HEK293 (cell line): Measurements from ENCODE around the gene KRT8.

Experiments
- CTCF ChIA-PET: fragments of 350-600 bp; formaldehyde crosslinking; extraction: SDS; loops from one replicate; lab custom pipeline; 2021; ENCODE audit warnings: antibody characterized with exemption; lab: Yijun Ruan, JAX
- POLR2A ChIA-PET: fragments of 300-600 bp; formaldehyde crosslinking; extraction: SDS; loops from one replicate; lab custom pipeline; 2020; ENCODE audit warnings: antibody characterized with exemption, inconsistent platforms; lab: Yijun Ruan, JAX
- H3K27ac ChIP-seq: fragments of 200-500 bp; sonication (Bioruptor generic); 2 replicates; pipeline ENCODE4 v1.5.1; 2014; ENCODE audit warnings: low read depth, low read length, control low read depth, inconsistent platforms; ENCODE audit errors: extremely low read depth
- H3K36me3 ChIP-seq, 2 experiments: fragments of 200-500 bp in 1 of 2; sonication (Bioruptor generic) in 1 of 2; 1 replicate in 1 of 2; 2 replicates in 1 of 2; pipeline ENCODE4 v1.5.1; 2014 to 2017; ENCODE audit warnings: inconsistent platforms in 2 of 2, low read length in 2 of 2; ENCODE audit not compliant: control insufficient read depth in 2 of 2, insufficient read depth in 1 of 2
- H3K4me1 ChIP-seq: fragments of 200-500 bp; sonication (Bioruptor generic); 2 replicates; pipeline ENCODE4 v1.5.1; 2014; ENCODE audit warnings: mild to moderate bottlenecking, low read length, inconsistent platforms; ENCODE audit not compliant: control insufficient read depth, insufficient read depth
- H3K4me3 ChIP-seq: 2 replicates; pipeline ENCODE4 v1.5.1; 2011; ENCODE audit warnings: low read depth, mild to moderate bottlenecking, control low read depth, low read length, moderate library complexity
- H3K9me3 ChIP-seq: fragments of 200-500 bp; sonication (Bioruptor generic); 2 replicates; pipeline ENCODE4 v1.5.1; 2014; ENCODE audit warnings: low read depth, low read length, inconsistent platforms; ENCODE audit not compliant: control insufficient read depth, insufficient read depth
- EGR2 ChIP-seq: fragments of 450-650 bp; formaldehyde crosslinking; IDR thresholded peaks from 2 replicates; pipeline ENCODE4 v1.5.1; 2016; ENCODE audit warnings: low read depth, missing biosample characterization, missing genetic modification characterization
- KLF9 ChIP-seq: fragments of 450-650 bp; formaldehyde crosslinking; IDR thresholded peaks from 2 replicates; pipeline ENCODE4 v1.5.1; 2016; ENCODE audit warnings: missing biosample characterization, missing genetic modification characterization, low read depth
- SCRT2 ChIP-seq: fragments of 450-650 bp; formaldehyde crosslinking; IDR thresholded peaks from 2 replicates; pipeline ENCODE4 v1.5.1; 2016; ENCODE audit warnings: missing biosample characterization, missing genetic modification characterization
- SP3 ChIP-seq: fragments of 450-650 bp; formaldehyde crosslinking; IDR thresholded peaks from 2 replicates; pipeline ENCODE4 v1.5.1; 2016; ENCODE audit warnings: missing biosample characterization, missing genetic modification characterization
- YY1 ChIP-seq: fragments of 450-650 bp; formaldehyde crosslinking; IDR thresholded peaks from 2 replicates; pipeline ENCODE4 v1.5.1; 2018; ENCODE audit warnings: missing biosample characterization, missing genetic modification characterization
- ZNF10 ChIP-seq: fragments of 450-650 bp; formaldehyde crosslinking; IDR thresholded peaks from 2 replicates; pipeline ENCODE4 v1.5.1; 2017; ENCODE audit warnings: missing biosample characterization, missing genetic modification characterization
- ZNF132 ChIP-seq: fragments of 450-650 bp; formaldehyde crosslinking; IDR thresholded peaks from 2 replicates; pipeline ENCODE4 v1.5.1; 2017; ENCODE audit warnings: missing biosample characterization, missing genetic modification characterization, borderline replicate concordance
- ZNF184 ChIP-seq: fragments of 450-650 bp; IDR thresholded peaks from 2 replicates; pipeline ENCODE4 v1.5.1; 2018; ENCODE audit warnings: missing biosample characterization, mild to moderate bottlenecking, missing genetic modification characterization
- ZNF19 ChIP-seq: fragments of 450-650 bp; formaldehyde crosslinking; IDR thresholded peaks from 2 replicates; pipeline ENCODE4; 2016; ENCODE audit warnings: missing biosample characterization, missing genetic modification characterization, low read depth
- ZNF239 ChIP-seq: fragments of 450-650 bp; formaldehyde crosslinking; IDR thresholded peaks from 2 replicates; pipeline ENCODE4 v1.5.1; 2016; ENCODE audit warnings: missing biosample characterization, missing genetic modification characterization
- ZNF521 ChIP-seq: fragments of 450-650 bp; formaldehyde crosslinking; IDR thresholded peaks from 2 replicates; pipeline ENCODE4 v1.5.1; 2017; ENCODE audit warnings: missing biosample characterization, mild to moderate bottlenecking, missing genetic modification characterization
- ZNF560 ChIP-seq: fragments of 450-650 bp; formaldehyde crosslinking; IDR thresholded peaks from 2 replicates; pipeline ENCODE4 v1.5.1; 2017; ENCODE audit warnings: missing biosample characterization, missing genetic modification characterization, borderline replicate concordance
- ZNF596 ChIP-seq: fragments of 450-650 bp; IDR thresholded peaks from 2 replicates; pipeline ENCODE4 v1.5.0; 2018; ENCODE audit warnings: missing biosample characterization, mild to moderate bottlenecking, missing genetic modification characterization, moderate library complexity
- ZNF654 ChIP-seq: fragments of 450-650 bp; formaldehyde crosslinking; IDR thresholded peaks from 2 replicates; pipeline ENCODE4 v1.5.1; 2016; ENCODE audit warnings: low read depth, missing biosample characterization, missing genetic modification characterization
- ZSCAN30 ChIP-seq: fragments of 450-650 bp; IDR thresholded peaks from 2 replicates; pipeline ENCODE4 v1.5.1; 2018; ENCODE audit warnings: missing biosample characterization, mild to moderate bottlenecking, missing genetic modification characterization, moderate library complexity
- TF ChIP-seq, protein P1 (sequence below): fragments of 450-650 bp; formaldehyde crosslinking; IDR thresholded peaks from 2 replicates; pipeline ENCODE4 v1.5.1; 2017; ENCODE audit warnings: missing biosample characterization, missing genetic modification characterization
- TF ChIP-seq, protein P2 (sequence below): fragments of 450-650 bp; formaldehyde crosslinking; IDR thresholded peaks from 2 replicates; pipeline ENCODE4 v1.5.1; 2017; ENCODE audit warnings: missing biosample characterization, missing genetic modification characterization
- TF ChIP-seq, protein P3 (sequence below): fragments of 450-650 bp; formaldehyde crosslinking; IDR thresholded peaks from 2 replicates; pipeline ENCODE4 v1.5.1; 2017; ENCODE audit warnings: missing biosample characterization, mild to moderate bottlenecking, missing genetic modification characterization, moderate library complexity
- TF ChIP-seq, protein P4 (sequence below): fragments of 450-650 bp; formaldehyde crosslinking; IDR thresholded peaks from 2 replicates; pipeline ENCODE4 v1.5.1; 2016; ENCODE audit warnings: missing biosample characterization, missing genetic modification characterization
- TF ChIP-seq, protein P5 (sequence below): fragments of 450-650 bp; formaldehyde crosslinking; IDR thresholded peaks from 2 replicates; pipeline ENCODE4 v1.5.1; 2016; ENCODE audit warnings: missing biosample characterization, missing genetic modification characterization, borderline replicate concordance

Gene KRT8

DNA sequence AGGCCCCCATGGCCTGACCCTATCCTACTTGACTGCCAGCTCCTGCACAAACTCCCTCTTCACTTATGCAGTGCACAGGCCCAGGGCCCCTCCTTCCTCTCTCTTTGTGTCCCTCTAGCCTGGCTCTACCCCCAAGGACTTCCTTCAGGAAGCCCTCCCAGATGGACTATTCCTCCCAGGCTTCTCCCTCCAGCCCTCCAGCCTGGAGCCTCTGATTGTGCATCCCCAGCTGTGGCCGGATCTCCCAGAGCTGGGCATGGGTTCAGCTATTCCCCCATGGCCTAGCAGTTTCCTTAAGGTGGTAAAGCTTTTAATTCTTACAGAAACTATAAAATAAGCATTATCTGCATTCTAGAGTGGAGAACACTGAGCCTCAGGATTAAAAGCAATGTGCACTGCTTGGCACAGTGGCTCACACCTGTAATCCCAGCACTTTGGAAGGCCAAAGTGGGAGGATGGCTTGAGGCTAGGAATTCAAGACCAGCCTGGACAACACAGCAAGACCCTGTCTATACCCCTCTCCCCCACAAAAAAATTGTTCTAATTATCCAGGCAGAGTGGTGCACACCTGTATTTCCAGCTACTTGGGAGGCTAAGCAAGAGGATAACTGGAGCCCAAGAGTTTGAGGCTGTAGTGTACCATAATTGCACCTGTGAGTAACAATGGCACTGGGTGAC, 16.8 kb upstream of the KRT8 start (continued):
- TF ChIP-seq, protein P1, sequence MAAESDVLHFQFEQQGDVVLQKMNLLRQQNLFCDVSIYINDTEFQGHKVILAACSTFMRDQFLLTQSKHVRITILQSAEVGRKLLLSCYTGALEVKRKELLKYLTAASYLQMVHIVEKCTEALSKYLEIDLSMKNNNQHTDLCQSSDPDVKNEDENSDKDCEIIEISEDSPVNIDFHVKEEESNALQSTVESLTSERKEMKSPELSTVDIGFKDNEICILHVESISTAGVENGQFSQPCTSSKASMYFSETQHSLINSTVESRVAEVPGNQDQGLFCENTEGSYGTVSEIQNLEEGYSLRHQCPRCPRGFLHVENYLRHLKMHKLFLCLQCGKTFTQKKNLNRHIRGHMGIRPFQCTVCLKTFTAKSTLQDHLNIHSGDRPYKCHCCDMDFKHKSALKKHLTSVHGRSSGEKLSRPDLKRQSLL = no peak
- TF ChIP-seq ZNF596 (tag by site-specific recombination) = no peak

DNA sequence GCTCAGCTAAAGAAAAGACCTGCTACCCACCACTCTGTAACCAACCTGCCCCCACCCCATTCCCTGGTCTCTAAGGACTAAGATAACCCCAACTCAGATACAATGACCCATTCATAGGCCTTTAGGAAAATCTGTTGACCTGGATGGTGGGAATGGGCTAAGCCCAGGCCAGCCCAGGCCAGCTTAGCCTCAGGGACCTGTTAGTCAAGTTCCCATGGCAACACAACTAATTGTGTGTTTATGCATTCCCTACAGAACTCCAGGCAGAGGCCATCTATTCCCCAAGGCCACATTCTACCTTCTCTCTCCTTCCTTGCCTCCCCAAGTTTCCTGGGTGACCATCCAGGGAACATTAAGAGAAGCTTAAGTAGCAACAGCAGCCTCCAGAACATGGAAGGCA, 16.1 kb upstream of the KRT8 start:
- TF ChIP-seq ZSCAN30 (tag by site-specific recombination) = no peak
- TF ChIP-seq, protein P2, sequence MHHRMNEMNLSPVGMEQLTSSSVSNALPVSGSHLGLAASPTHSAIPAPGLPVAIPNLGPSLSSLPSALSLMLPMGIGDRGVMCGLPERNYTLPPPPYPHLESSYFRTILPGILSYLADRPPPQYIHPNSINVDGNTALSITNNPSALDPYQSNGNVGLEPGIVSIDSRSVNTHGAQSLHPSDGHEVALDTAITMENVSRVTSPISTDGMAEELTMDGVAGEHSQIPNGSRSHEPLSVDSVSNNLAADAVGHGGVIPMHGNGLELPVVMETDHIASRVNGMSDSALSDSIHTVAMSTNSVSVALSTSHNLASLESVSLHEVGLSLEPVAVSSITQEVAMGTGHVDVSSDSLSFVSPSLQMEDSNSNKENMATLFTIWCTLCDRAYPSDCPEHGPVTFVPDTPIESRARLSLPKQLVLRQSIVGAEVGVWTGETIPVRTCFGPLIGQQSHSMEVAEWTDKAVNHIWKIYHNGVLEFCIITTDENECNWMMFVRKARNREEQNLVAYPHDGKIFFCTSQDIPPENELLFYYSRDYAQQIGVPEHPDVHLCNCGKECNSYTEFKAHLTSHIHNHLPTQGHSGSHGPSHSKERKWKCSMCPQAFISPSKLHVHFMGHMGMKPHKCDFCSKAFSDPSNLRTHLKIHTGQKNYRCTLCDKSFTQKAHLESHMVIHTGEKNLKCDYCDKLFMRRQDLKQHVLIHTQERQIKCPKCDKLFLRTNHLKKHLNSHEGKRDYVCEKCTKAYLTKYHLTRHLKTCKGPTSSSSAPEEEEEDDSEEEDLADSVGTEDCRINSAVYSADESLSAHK (tag by site-specific recombination) = no peak
- TF ChIP-seq SCRT2 = peak; percentile 50; the same call in 1 of the 2 replicates

DNA sequence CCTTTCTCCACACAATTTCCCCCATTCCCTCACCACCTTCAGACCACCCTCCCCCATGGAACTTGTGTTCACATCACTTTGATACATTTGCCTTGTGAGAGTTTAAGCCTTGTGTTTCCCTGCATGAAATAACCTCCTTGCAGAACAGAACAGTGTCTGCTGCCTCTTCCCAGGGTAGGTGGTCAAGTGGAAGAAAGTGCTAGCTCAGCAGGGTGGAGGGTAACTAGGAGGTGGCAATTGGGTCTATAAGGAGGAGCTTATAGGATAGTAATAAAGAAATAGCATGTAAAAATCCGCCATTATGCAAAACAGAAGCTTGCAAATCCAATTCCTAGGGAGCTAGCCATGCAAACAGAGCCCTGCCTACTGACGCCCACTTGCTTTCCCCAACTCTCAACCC, 13.9 kb upstream of the KRT8 start:
- no peaks in the 10 kb centered on the region for H3K36me3 ChIP-seq
- no peak overlapping the region for H3K27ac ChIP-seq
- H3K4me1 ChIP-seq = no peaks in the 10 kb centered on the region
- no peaks in the 10 kb centered on the region for H3K9me3 ChIP-seq
- no peak for TF ChIP-seq SP3 (tag by site-specific recombination)
- 0 out of 2 replicates have a peak, but pooled peaks have one; percentile 10 for TF ChIP-seq EGR2 (tag by site-specific recombination)
- no peak overlapping the region for H3K4me3 ChIP-seq
- ChIA-PET CTCF (interaction anchor here (1.1 kb wide), 1 partner anchor 62 kb away, joined by 3 read pairs; no protein-coding TSS in a partner anchor), POLR2A (interaction anchor here (0.6 to 1.0 kb wide), 3 partner anchors 14 to 693 kb away, joined by 3 read pairs; partner anchors contain the start of gene KRT8)

More for the DNA sequence above, 16.1 kb upstream of the KRT8 start:
- no peaks in the 10 kb centered on the region for H3K9me3 ChIP-seq
- H3K4me1 ChIP-seq = peaks cover 10% of the 10 kb centered on the region
- no peak overlapping the region for H3K4me3 ChIP-seq
- H3K27ac ChIP-seq = no peak overlapping the region
- CTCF ChIA-PET = interaction anchor here (1.0 to 3.5 kb wide), 4 partner anchors 13 to 36 kb away, joined by 3 to 18 read pairs (median 4); partner anchors contain the start of gene KRT18
- POLR2A ChIA-PET = interaction anchor here (1.1 to 3.4 kb wide), 2 partner anchors 16 to 20 kb away, joined by 6 to 22 read pairs; partner anchors contain the start of gene KRT8
- H3K36me3 ChIP-seq = no peaks in the 10 kb centered on the region

DNA sequence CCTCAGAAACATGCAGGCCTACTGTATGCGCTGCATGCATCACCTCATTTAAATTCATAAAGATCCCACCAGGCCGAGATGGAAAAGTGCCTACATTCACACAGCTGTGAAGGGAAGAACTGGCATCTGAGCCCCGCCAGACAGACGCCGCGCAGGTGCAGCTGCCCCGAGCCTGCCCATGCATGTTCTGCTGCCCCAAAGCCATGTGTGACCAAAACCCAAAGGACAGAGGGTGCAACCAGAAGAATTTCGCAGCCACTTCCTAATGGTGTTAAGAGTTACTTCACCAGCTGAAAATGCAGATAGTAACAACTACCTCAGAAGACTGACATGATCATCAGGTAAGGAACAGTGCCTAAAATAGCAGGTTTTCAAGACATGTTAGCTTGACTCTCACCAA, 13.5 kb upstream of the KRT8 start:
- POLR2A ChIA-PET = interaction anchor here (0.6 to 1.0 kb wide), 3 partner anchors 13 to 693 kb away, joined by 3 read pairs; partner anchors contain the start of gene KRT8
- no peaks in the 10 kb centered on the region for H3K36me3 ChIP-seq
- H3K27ac ChIP-seq = no peak overlapping the region
- no peaks in the 10 kb centered on the region for H3K4me1 ChIP-seq
- CTCF ChIA-PET = interaction anchor here (1.1 kb wide), 1 partner anchor 63 kb away, joined by 3 read pairs; no protein-coding TSS in a partner anchor
- no peak overlapping the region for H3K4me3 ChIP-seq
- H3K9me3 ChIP-seq = no peaks in the 10 kb centered on the region
- no peak for TF ChIP-seq ZNF10 (tag by site-specific recombination)
- no peak for TF ChIP-seq ZNF19 (tag by site-specific recombination)
- TF ChIP-seq, protein P3, sequence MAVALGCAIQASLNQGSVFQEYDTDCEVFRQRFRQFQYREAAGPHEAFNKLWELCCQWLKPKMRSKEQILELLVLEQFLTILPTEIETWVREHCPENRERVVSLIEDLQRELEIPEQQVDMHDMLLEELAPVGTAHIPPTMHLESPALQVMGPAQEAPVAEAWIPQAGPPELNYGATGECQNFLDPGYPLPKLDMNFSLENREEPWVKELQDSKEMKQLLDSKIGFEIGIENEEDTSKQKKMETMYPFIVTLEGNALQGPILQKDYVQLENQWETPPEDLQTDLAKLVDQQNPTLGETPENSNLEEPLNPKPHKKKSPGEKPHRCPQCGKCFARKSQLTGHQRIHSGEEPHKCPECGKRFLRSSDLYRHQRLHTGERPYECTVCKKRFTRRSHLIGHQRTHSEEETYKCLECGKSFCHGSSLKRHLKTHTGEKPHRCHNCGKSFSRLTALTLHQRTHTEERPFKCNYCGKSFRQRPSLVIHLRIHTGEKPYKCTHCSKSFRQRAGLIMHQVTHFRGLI (tag by site-specific recombination) = no peak
- TF ChIP-seq, protein P4, sequence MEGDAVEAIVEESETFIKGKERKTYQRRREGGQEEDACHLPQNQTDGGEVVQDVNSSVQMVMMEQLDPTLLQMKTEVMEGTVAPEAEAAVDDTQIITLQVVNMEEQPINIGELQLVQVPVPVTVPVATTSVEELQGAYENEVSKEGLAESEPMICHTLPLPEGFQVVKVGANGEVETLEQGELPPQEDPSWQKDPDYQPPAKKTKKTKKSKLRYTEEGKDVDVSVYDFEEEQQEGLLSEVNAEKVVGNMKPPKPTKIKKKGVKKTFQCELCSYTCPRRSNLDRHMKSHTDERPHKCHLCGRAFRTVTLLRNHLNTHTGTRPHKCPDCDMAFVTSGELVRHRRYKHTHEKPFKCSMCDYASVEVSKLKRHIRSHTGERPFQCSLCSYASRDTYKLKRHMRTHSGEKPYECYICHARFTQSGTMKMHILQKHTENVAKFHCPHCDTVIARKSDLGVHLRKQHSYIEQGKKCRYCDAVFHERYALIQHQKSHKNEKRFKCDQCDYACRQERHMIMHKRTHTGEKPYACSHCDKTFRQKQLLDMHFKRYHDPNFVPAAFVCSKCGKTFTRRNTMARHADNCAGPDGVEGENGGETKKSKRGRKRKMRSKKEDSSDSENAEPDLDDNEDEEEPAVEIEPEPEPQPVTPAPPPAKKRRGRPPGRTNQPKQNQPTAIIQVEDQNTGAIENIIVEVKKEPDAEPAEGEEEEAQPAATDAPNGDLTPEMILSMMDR (tag by site-specific recombination) = no peak
- TF ChIP-seq KLF9 (tag by site-specific recombination) = no peak
- TF ChIP-seq YY1 = no peak
- no peak for TF ChIP-seq ZNF560 (tag by site-specific recombination)
- no peak for TF ChIP-seq ZNF239 (tag by site-specific recombination)
- no peak for TF ChIP-seq ZNF184 (tag by site-specific recombination)
- no peak for TF ChIP-seq SCRT2
- no peak for TF ChIP-seq ZNF521 (tag by site-specific recombination)
- TF ChIP-seq ZNF132 (tag by site-specific recombination) = no peak
- TF ChIP-seq, protein P5, sequence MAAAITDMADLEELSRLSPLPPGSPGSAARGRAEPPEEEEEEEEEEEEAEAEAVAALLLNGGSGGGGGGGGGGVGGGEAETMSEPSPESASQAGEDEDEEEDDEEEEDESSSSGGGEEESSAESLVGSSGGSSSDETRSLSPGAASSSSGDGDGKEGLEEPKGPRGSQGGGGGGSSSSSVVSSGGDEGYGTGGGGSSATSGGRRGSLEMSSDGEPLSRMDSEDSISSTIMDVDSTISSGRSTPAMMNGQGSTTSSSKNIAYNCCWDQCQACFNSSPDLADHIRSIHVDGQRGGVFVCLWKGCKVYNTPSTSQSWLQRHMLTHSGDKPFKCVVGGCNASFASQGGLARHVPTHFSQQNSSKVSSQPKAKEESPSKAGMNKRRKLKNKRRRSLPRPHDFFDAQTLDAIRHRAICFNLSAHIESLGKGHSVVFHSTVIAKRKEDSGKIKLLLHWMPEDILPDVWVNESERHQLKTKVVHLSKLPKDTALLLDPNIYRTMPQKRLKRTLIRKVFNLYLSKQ = no peak
- TF ChIP-seq ZNF654 (tag by site-specific recombination) = no peak
